Progenitor cell of endocrine pancreas (in vitro differentiated cells): ENCODE data around the gene BRPF1. TPM values are rescaled to one million over a fixed set of nuclear protein-coding genes. Genes with fewer than 3 reads are reported as not detected.

ENCODE experiments used
- DNase-seq: peaks from one replicate; pipeline ENCODE4 v3.0.0; 2021; ENCODE audit warnings: low spot score; ENCODE audit not compliant: unreplicated experiment
- H3K27ac Mint-ChIP-seq: 2 replicates; pipeline ENCODE4 v1.8.0; 2021; ENCODE audit warnings: mild to moderate bottlenecking, moderate library complexity, mixed read lengths
- H3K27me3 Mint-ChIP-seq: 2 replicates; pipeline ENCODE4 v1.8.0; 2021; ENCODE audit warnings: mixed read lengths
- H3K36me3 Mint-ChIP-seq: 2 replicates; pipeline ENCODE4 v1.8.0; 2022; ENCODE audit warnings: mixed read lengths; ENCODE audit not compliant: insufficient read depth
- H3K4me1 Mint-ChIP-seq: 2 replicates; pipeline ENCODE4 v1.8.0; 2021; ENCODE audit warnings: low read depth, mixed read lengths
- H3K4me3 Mint-ChIP-seq: 2 replicates; pipeline ENCODE4 v1.8.0; 2021; ENCODE audit warnings: low read depth, mild to moderate bottlenecking, moderate library complexity, mixed read lengths
- H3K9me3 Mint-ChIP-seq: 2 replicates; pipeline ENCODE4 v1.8.0; 2021; ENCODE audit warnings: low read depth, mixed read lengths
- CTCF ChIP-seq: fragments of 200-600 bp; sonication (generic); IDR thresholded peaks from one replicate; pipeline ENCODE4 v1.5.0; 2021; ENCODE audit warnings: antibody characterized with exemption, mild to moderate bottlenecking; ENCODE audit not compliant: unreplicated experiment
- total RNA-seq: library from RNA; stranded (reverse); gene quantifications from 2 replicates; pipeline ENCODE4 v1.2.1, GENCODE V29; 2021

The BRPF1 gene
- total RNA-seq, 1 donor from 2014 or later, result 25.6 TPM

- Mint-ChIP-seq H3K27ac (no peak overlapping the region), H3K4me3 (no peak overlapping the region), H3K4me1 (no peaks in the 10 kb centered on the region), H3K9me3 (no peaks in the 10 kb centered on the region), H3K36me3 (peaks cover 20% of the 10 kb centered on the region), H3K27me3 (no peaks in the 10 kb centered on the region)
- DNase-seq, result no peak
- no peak for TF ChIP-seq CTCF
Observed at GRCh38 chr3:9760779-9761505, 29.4 kb downstream of the BRPF1 start.

- H3K9me3 Mint-ChIP-seq, result no peaks in the 10 kb centered on the region
- peaks cover 20% of the 10 kb centered on the region for H3K36me3 Mint-ChIP-seq
- no peak overlapping the region for H3K27ac Mint-ChIP-seq
- no peak overlapping the region for H3K4me3 Mint-ChIP-seq
- TF ChIP-seq CTCF, result no peak
- no peaks in the 10 kb centered on the region for H3K27me3 Mint-ChIP-seq
- H3K4me1 Mint-ChIP-seq, result no peaks in the 10 kb centered on the region
- DNase-seq, result no peak
Observed at GRCh38 chr3:9761919-9762318, 30.4 kb downstream of the BRPF1 start.

- H3K9me3 Mint-ChIP-seq, result no peaks in the 10 kb centered on the region
- H3K36me3 Mint-ChIP-seq, result peaks cover 20% of the 10 kb centered on the region
- H3K4me1 Mint-ChIP-seq, result no peaks in the 10 kb centered on the region
- H3K4me3 Mint-ChIP-seq, result no peak overlapping the region
- no peak overlapping the region for H3K27ac Mint-ChIP-seq
- H3K27me3 Mint-ChIP-seq, result no peaks in the 10 kb centered on the region
- TF ChIP-seq CTCF, result no peak
- no peak for DNase-seq
Observed at GRCh38 chr3:9762871-9763270, 31.3 kb downstream of the BRPF1 start.

GRCh38 chr3:9765865-9766264 is 34.3 kb downstream of the BRPF1 start:
- H3K27ac Mint-ChIP-seq, result no peak overlapping the region
- no peaks in the 10 kb centered on the region for H3K9me3 Mint-ChIP-seq
- TF ChIP-seq CTCF, result no peak
- H3K4me1 Mint-ChIP-seq, result peaks cover 16% of the 10 kb centered on the region
- no peak for DNase-seq
- no peak overlapping the region for H3K4me3 Mint-ChIP-seq
- H3K36me3 Mint-ChIP-seq, result peaks cover 6% of the 10 kb centered on the region
- H3K27me3 Mint-ChIP-seq, result no peaks in the 10 kb centered on the region

- Mint-ChIP-seq H3K4me3 (no peak overlapping the region), H3K9me3 (no peaks in the 10 kb centered on the region), H3K27ac (no peak overlapping the region), H3K27me3 (no peaks in the 10 kb centered on the region), H3K36me3 (peaks cover 2% of the 10 kb centered on the region), H3K4me1 (peaks cover 16% of the 10 kb centered on the region)
- DNase-seq, result no peak
- no peak for TF ChIP-seq CTCF
Observed at GRCh38 chr3:9767418-9767817, 35.9 kb downstream of the BRPF1 start.
